HepG2 (cell line): Measurements from ENCODE around the gene DRC3. TPM values are rescaled to one million over a fixed set of nuclear protein-coding genes. Genes with fewer than 3 reads are reported as not detected.

Experiments
- ATAD3A ChIP-seq: sonication (generic); formaldehyde crosslinking; IDR thresholded peaks from 2 replicates; pipeline ENCODE4 v1.4.0; 2020; ENCODE audit warnings: missing genetic modification reagents
- BRCA1 ChIP-seq: sonication (generic); formaldehyde crosslinking; IDR thresholded peaks from 2 replicates; pipeline ENCODE4 v1.4.0; 2020; ENCODE audit warnings: missing genetic modification reagents
- CEBPB ChIP-seq: IDR thresholded peaks from 2 replicates; pipeline ENCODE4 v1.6.1; 2011; ENCODE audit warnings: low read depth, low read length, improper control_type of control experiment, borderline replicate concordance
- ELK4 ChIP-seq: sonication (generic); formaldehyde crosslinking; IDR thresholded peaks from 2 replicates; pipeline ENCODE4 v1.9.0; 2021; ENCODE audit warnings: missing genetic modification reagents, borderline replicate concordance
- GATAD2A ChIP-seq: IDR thresholded peaks from 2 replicates; pipeline ENCODE4 v1.6.1; 2016
- HMG20B ChIP-seq: conservative IDR thresholded peaks from 2 replicates; pipeline ENCODE4 v1.6.1; 2016; ENCODE audit warnings: missing genetic modification reagents, missing compliant biosample characterization
- HOMEZ ChIP-seq: IDR thresholded peaks from 2 replicates; pipeline ENCODE4 v1.6.1; 2016; ENCODE audit warnings: low read depth
- HOXA7 ChIP-seq: sonication (generic); formaldehyde crosslinking; IDR thresholded peaks from 2 replicates; pipeline ENCODE4 v1.8.1; 2022; ENCODE audit warnings: mild to moderate bottlenecking, missing genetic modification reagents, moderate library complexity
- IRF2 ChIP-seq: IDR thresholded peaks from 2 replicates; pipeline ENCODE4 v1.6.1; 2018; ENCODE audit warnings: missing genetic modification reagents, missing compliant biosample characterization
- MAFG ChIP-seq: sonication (generic); formaldehyde crosslinking; IDR thresholded peaks from 2 replicates; pipeline ENCODE4 v1.5.1; 2020; ENCODE audit warnings: mild to moderate bottlenecking, missing genetic modification reagents
- MAZ ChIP-seq, 2 experiments: sonication (generic) in 1 of 2; formaldehyde crosslinking in 1 of 2; IDR thresholded peaks; 2 replicates each; pipeline versions ENCODE4 v1.5.0 to v1.6.1; 2012 to 2020; ENCODE audit warnings: low read depth in 2 of 2, mild to moderate bottlenecking in 2 of 2, borderline replicate concordance in 1 of 2, improper control_type of control experiment in 1 of 2, low read length in 1 of 2, missing genetic modification reagents in 1 of 2, moderate library complexity in 1 of 2
- MTA3 ChIP-seq: sonication (generic); formaldehyde crosslinking; IDR thresholded peaks from 2 replicates; pipeline ENCODE4 v1.4.0; 2020; ENCODE audit warnings: missing genetic modification reagents
- POLR2AphosphoS5 ChIP-seq: IDR thresholded peaks from 2 replicates; pipeline ENCODE4 v1.6.1; 2012; ENCODE audit warnings: low read depth, low read length
- SIX1 ChIP-seq: sonication (generic); formaldehyde crosslinking; IDR thresholded peaks from 2 replicates; pipeline ENCODE4 v1.4.0; 2020; ENCODE audit warnings: missing genetic modification reagents, borderline replicate concordance
- ZNF430 ChIP-seq: sonication (generic); formaldehyde crosslinking; IDR thresholded peaks from 2 replicates; pipeline ENCODE4 v1.9.0; 2021; ENCODE audit warnings: mild to moderate bottlenecking, missing genetic modification reagents
- ZNF441 ChIP-seq: sonication (generic); formaldehyde crosslinking; IDR thresholded peaks from 2 replicates; pipeline ENCODE4 v1.7.0; 2021; ENCODE audit warnings: missing genetic modification reagents, borderline replicate concordance
- ZNF589 ChIP-seq: sonication (generic); formaldehyde crosslinking; conservative IDR thresholded peaks from 2 replicates; pipeline ENCODE4 v1.8.0; 2022; ENCODE audit warnings: mild to moderate bottlenecking, moderate library complexity, missing genetic modification reagents
- ZNF775 ChIP-seq: sonication (generic); formaldehyde crosslinking; IDR thresholded peaks from 2 replicates; pipeline ENCODE4 v1.4.0; 2020; ENCODE audit warnings: missing genetic modification reagents, mild to moderate bottlenecking, moderate library complexity, borderline replicate concordance
- ZSCAN25 ChIP-seq: sonication (generic); formaldehyde crosslinking; IDR thresholded peaks from 2 replicates; pipeline ENCODE4 v1.8.0; 2022; ENCODE audit warnings: mild to moderate bottlenecking, missing genetic modification reagents
- polyA plus RNA-seq, 8 experiments: library from polyadenylated mRNA; depleted of rRNA in 3 of 8; stranded (reverse) in 7 of 8; unstranded in 1 of 8; fragments of >200 nt; fragmentation: Illumina TruSeq in 4 of 8; extraction: Trizol in 4 of 8; gene quantifications; 2 replicates each; pipeline versions ENCODE4 v1.2.1 to v1.2.3, GENCODE V29; 2011 to 2016; ENCODE audit warnings: low read depth in 4 of 8, missing spikeins in 1 of 8, mixed read lengths in 1 of 8; ENCODE audit not compliant: insufficient read depth in 1 of 8
- total RNA-seq, 5 experiments: library from RNA; depleted of rRNA; stranded (reverse); fragments of >200 nt; fragmentation: Illumina TruSeq; extraction: Trizol; gene quantifications; 2 replicates each; pipeline ENCODE4 v1.2.3, GENCODE V29; 2016; ENCODE audit warnings: low read depth in 1 of 5
- TF ChIP-seq, protein P1 (sequence below): sonication (generic); formaldehyde crosslinking; IDR thresholded peaks from 2 replicates; pipeline ENCODE4 v1.8.1; 2023; ENCODE audit warnings: mild to moderate bottlenecking, inconsistent platforms, moderate library complexity, missing genetic modification reagents, borderline replicate concordance
- TF ChIP-seq, protein P2 (sequence below): sonication (generic); formaldehyde crosslinking; IDR thresholded peaks from 2 replicates; pipeline ENCODE4 v1.5.1; 2020; ENCODE audit warnings: missing genetic modification reagents, mild to moderate bottlenecking, borderline replicate concordance
- TF ChIP-seq, protein P3 (sequence below): sonication (generic); formaldehyde crosslinking; IDR thresholded peaks from 2 replicates; pipeline ENCODE4 v1.5.0; 2020; ENCODE audit warnings: mild to moderate bottlenecking, missing genetic modification reagents
- TF ChIP-seq, protein P4 (sequence below): sonication (generic); formaldehyde crosslinking; IDR thresholded peaks from 2 replicates; pipeline ENCODE4 v1.9.0; 2022; ENCODE audit warnings: low read depth, missing genetic modification reagents

The DRC3 gene
- total and polyA plus RNA-seq, 2 of the 13 experiments (the other 11 are each of a cell fraction or from before 2014, with no cell fraction given): 0.53 to 0.87 TPM

GRCh38 chr17:18017958-18018357 lies 45.3 kb downstream of the DRC3 start (continued):
- TF ChIP-seq HMG20B (CRISPR knock-in tag): 0 out of 2 replicates have a peak, but pooled peaks have one; percentile 63
- peak; percentile 77 for TF ChIP-seq GATAD2A
- TF ChIP-seq ATAD3A (CRISPR knock-in tag): no peak
- TF ChIP-seq MTA3 (CRISPR knock-in tag): no peak
- no peak for TF ChIP-seq ZNF589 (CRISPR knock-in tag)
- TF ChIP-seq CEBPB: no peak
- TF ChIP-seq ELK4 (CRISPR knock-in tag): no peak
- TF ChIP-seq, protein P1, sequence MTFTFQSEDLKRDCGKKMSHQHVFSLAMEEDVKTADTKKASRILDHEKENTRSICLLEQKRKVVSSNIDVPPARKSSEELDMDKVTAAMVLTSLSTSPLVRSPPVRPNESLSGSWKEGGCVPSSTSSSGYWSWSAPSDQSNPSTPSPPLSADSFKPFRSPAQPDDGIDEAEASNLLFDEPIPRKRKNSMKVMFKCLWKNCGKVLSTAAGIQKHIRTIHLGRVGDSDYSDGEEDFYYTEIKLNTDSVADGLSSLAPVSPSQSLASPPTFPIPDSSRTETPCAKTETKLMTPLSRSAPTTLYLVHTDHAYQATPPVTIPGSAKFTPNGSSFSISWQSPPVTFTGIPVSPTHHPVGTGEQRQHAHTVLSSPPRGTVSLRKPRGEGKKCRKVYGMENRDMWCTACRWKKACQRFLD (CRISPR knock-in tag): no peak
- no peak for TF ChIP-seq BRCA1 (CRISPR knock-in tag)
- TF ChIP-seq ZNF430 (CRISPR knock-in tag): no peak
- TF ChIP-seq POLR2AphosphoS5: no peak
- no peak for TF ChIP-seq HOMEZ (CRISPR knock-in tag)
- no peak for TF ChIP-seq ZSCAN25 (CRISPR knock-in tag)
- TF ChIP-seq ZNF441 (CRISPR knock-in tag): no peak
- no peak for TF ChIP-seq HOXA7 (CRISPR knock-in tag)
- no peak for TF ChIP-seq MAFG
- TF ChIP-seq MAZ (IDR thresholded peaks at IDR 0.05; ENCODE audit: borderline replicate concordance, low read depth, low read length): no peak
- TF ChIP-seq MAZ (CRISPR knock-in tag; IDR thresholded peaks at IDR 0.05; ENCODE audit: low read depth): no peak
- TF ChIP-seq, protein P2, sequence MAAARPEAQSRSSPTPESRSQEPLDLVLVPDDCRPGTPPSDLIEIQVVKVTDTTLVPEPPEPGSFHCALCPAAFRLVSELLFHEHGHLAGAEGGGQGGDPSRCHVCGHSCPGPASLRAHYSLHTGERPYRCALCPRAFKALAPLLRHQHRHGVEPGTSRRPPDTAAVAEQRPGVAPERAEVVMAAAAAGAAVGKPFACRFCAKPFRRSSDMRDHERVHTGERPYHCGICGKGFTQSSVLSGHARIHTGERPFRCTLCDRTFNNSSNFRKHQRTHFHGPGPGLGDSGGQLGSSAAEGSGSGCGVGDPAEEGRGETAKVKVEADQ (CRISPR knock-in tag): no peak
- TF ChIP-seq IRF2 (CRISPR knock-in tag): no peak
- TF ChIP-seq, protein P3, sequence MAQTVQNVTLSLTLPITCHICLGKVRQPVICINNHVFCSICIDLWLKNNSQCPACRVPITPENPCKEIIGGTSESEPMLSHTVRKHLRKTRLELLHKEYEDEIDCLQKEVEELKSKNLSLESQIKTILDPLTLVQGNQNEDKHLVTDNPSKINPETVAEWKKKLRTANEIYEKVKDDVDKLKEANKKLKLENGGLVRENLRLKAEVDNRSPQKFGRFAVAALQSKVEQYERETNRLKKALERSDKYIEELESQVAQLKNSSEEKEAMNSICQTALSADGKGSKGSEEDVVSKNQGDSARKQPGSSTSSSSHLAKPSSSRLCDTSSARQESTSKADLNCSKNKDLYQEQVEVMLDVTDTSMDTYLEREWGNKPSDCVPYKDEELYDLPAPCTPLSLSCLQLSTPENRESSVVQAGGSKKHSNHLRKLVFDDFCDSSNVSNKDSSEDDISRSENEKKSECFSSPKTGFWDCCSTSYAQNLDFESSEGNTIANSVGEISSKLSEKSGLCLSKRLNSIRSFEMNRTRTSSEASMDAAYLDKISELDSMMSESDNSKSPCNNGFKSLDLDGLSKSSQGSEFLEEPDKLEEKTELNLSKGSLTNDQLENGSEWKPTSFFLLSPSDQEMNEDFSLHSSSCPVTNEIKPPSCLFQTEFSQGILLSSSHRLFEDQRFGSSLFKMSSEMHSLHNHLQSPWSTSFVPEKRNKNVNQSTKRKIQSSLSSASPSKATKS (CRISPR knock-in tag): no peak
- TF ChIP-seq, protein P4, sequence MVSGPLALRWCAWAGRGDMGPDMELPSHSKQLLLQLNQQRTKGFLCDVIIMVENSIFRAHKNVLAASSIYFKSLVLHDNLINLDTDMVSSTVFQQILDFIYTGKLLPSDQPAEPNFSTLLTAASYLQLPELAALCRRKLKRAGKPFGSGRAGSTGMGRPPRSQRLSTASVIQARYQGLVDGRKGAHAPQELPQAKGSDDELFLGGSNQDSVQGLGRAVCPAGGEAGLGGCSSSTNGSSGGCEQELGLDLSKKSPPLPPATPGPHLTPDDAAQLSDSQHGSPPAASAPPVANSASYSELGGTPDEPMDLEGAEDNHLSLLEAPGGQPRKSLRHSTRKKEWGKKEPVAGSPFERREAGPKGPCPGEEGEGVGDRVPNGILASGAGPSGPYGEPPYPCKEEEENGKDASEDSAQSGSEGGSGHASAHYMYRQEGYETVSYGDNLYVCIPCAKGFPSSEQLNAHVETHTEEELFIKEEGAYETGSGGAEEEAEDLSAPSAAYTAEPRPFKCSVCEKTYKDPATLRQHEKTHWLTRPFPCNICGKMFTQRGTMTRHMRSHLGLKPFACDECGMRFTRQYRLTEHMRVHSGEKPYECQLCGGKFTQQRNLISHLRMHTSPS (CRISPR knock-in tag): no peak
- no peak for TF ChIP-seq ZNF775 (CRISPR knock-in tag)
- TF ChIP-seq SIX1: no peak
